HUES48 (cell line): ENCODE data around the gene KIF21A.

ENCODE experiments used
- H3K27ac ChIP-seq: one replicate; pipeline ENCODE4 v1.7.0; 2013; ENCODE audit warnings: low read depth, low read length, inconsistent platforms
- H3K27me3 ChIP-seq: 2 replicates; pipeline ENCODE4 v1.6.1; 2013; ENCODE audit warnings: mild to moderate bottlenecking, low read length; ENCODE audit not compliant: control insufficient read depth, insufficient read depth
- H3K36me3 ChIP-seq: 2 replicates; pipeline ENCODE4 v1.6.1; 2013; ENCODE audit warnings: low read length; ENCODE audit not compliant: control insufficient read depth, insufficient read depth
- H3K4me1 ChIP-seq: 2 replicates; pipeline ENCODE4 v1.6.1; 2013; ENCODE audit warnings: mild to moderate bottlenecking, low read length; ENCODE audit not compliant: control insufficient read depth, insufficient read depth
- H3K4me3 ChIP-seq: 2 replicates; pipeline ENCODE4 v1.5.1; 2013; ENCODE audit warnings: mild to moderate bottlenecking, low read depth, low read length
- H3K9ac ChIP-seq: 2 replicates; pipeline ENCODE4 v1.6.1; 2013; ENCODE audit warnings: mild to moderate bottlenecking, low read depth, low read length, moderate library complexity
- H3K9me3 ChIP-seq: 2 replicates; pipeline ENCODE4 v1.6.1; 2013; ENCODE audit warnings: low read length; ENCODE audit not compliant: control insufficient read depth, insufficient read depth

KIF21A gene

GRCh38 chr12:39365364-39366001 is 77.4 kb downstream of the KIF21A start:
- H3K4me3 ChIP-seq, result no peak overlapping the region
- no peaks in the 10 kb centered on the region for H3K27me3 ChIP-seq
- H3K9me3 ChIP-seq, result no peaks in the 10 kb centered on the region
- no peaks in the 10 kb centered on the region for H3K4me1 ChIP-seq
- H3K27ac ChIP-seq, result no peak overlapping the region
- no peak overlapping the region for H3K9ac ChIP-seq
- peaks cover 33% of the 10 kb centered on the region for H3K36me3 ChIP-seq

- H3K9me3 ChIP-seq, result no peaks in the 10 kb centered on the region
- H3K36me3 ChIP-seq, result peaks cover 30% of the 10 kb centered on the region
Observed at GRCh38 chr12:39364196-39364595, 78.7 kb downstream of the KIF21A start.

GRCh38 chr12:39359645-39360044 is 83.3 kb downstream of the KIF21A start:
- H3K36me3 ChIP-seq, result peaks cover 23% of the 10 kb centered on the region
- no peaks in the 10 kb centered on the region for H3K27me3 ChIP-seq

More at GRCh38 chr12:39364196-39364595, 78.7 kb downstream of the KIF21A start:
- Histone ChIP-seq H3K4me1 (no peaks in the 10 kb centered on the region), H3K27ac (no peak overlapping the region), H3K4me3 (no peak overlapping the region), H3K27me3 (no peaks in the 10 kb centered on the region), H3K9ac (no peak overlapping the region)

GRCh38 chr12:39357041-39357440 is 85.9 kb downstream of the KIF21A start:
- H3K27me3 ChIP-seq, result no peaks in the 10 kb centered on the region
- no peaks in the 10 kb centered on the region for H3K4me1 ChIP-seq
- no peak overlapping the region for H3K4me3 ChIP-seq
- H3K27ac ChIP-seq, result no peak overlapping the region
- no peak overlapping the region for H3K9ac ChIP-seq
- H3K36me3 ChIP-seq, result peaks cover 12% of the 10 kb centered on the region
- H3K9me3 ChIP-seq, result no peaks in the 10 kb centered on the region

More at GRCh38 chr12:39359645-39360044, 83.3 kb downstream of the KIF21A start:
- no peaks in the 10 kb centered on the region for H3K4me1 ChIP-seq
- H3K9me3 ChIP-seq, result no peaks in the 10 kb centered on the region
- no peak overlapping the region for H3K9ac ChIP-seq
- no peak overlapping the region for H3K4me3 ChIP-seq
- H3K27ac ChIP-seq, result no peak overlapping the region

- Histone ChIP-seq H3K9ac (no peak overlapping the region), H3K27ac (no peak overlapping the region), H3K4me1 (no peaks in the 10 kb centered on the region), H3K27me3 (no peaks in the 10 kb centered on the region), H3K36me3 (peaks cover 8% of the 10 kb centered on the region; the same call in 1 of the 2 replicates), H3K4me3 (no peak overlapping the region), H3K9me3 (no peaks in the 10 kb centered on the region)
Observed at GRCh38 chr12:39355841-39356240, 87.1 kb downstream of the KIF21A start.

- H3K9ac ChIP-seq, result no peak overlapping the region
- peaks cover 8% of the 10 kb centered on the region; the same call in 1 of the 2 replicates for H3K36me3 ChIP-seq
- H3K9me3 ChIP-seq, result no peaks in the 10 kb centered on the region
- H3K27me3 ChIP-seq, result no peaks in the 10 kb centered on the region
- H3K4me3 ChIP-seq, result no peak overlapping the region
- no peak overlapping the region for H3K27ac ChIP-seq
- no peaks in the 10 kb centered on the region for H3K4me1 ChIP-seq
Observed at GRCh38 chr12:39354955-39355354, 88.0 kb downstream of the KIF21A start.

- Histone ChIP-seq H3K9ac (no peak overlapping the region), H3K27ac (no peak overlapping the region), H3K4me1 (peaks cover 6% of the 10 kb centered on the region; the same call in 1 of the 2 replicates), H3K9me3 (no peaks in the 10 kb centered on the region), H3K27me3 (no peaks in the 10 kb centered on the region), H3K4me3 (no peak overlapping the region), H3K36me3 (peaks cover 8% of the 10 kb centered on the region; the same call in 1 of the 2 replicates)
Observed at GRCh38 chr12:39352471-39353017, 90.4 kb downstream of the KIF21A start.

GRCh38 chr12:39351153-39351552 is 91.8 kb downstream of the KIF21A start:
- Histone ChIP-seq H3K36me3 (peaks cover 6% of the 10 kb centered on the region; the same call in 1 of the 2 replicates), H3K9ac (no peak overlapping the region), H3K4me1 (peaks cover 6% of the 10 kb centered on the region; the same call in 1 of the 2 replicates)

GRCh38 chr12:39348941-39349626 is 93.8 kb downstream of the KIF21A start:
- Histone ChIP-seq H3K9ac (no peak overlapping the region), H3K4me3 (no peak overlapping the region), H3K36me3 (peaks cover 3% of the 10 kb centered on the region; the same call in 1 of the 2 replicates), H3K9me3 (no peaks in the 10 kb centered on the region), H3K27ac (no peak overlapping the region), H3K27me3 (no peaks in the 10 kb centered on the region), H3K4me1 (peaks cover 6% of the 10 kb centered on the region; the same call in 1 of the 2 replicates)

More at GRCh38 chr12:39351153-39351552, 91.8 kb downstream of the KIF21A start:
- Histone ChIP-seq H3K4me3 (no peak overlapping the region), H3K27me3 (no peaks in the 10 kb centered on the region), H3K27ac (no peak overlapping the region), H3K9me3 (no peaks in the 10 kb centered on the region)

- Histone ChIP-seq H3K4me1 (peaks cover 6% of the 10 kb centered on the region; the same call in 1 of the 2 replicates), H3K4me3 (no peak overlapping the region), H3K36me3 (peaks cover 3% of the 10 kb centered on the region; the same call in 1 of the 2 replicates), H3K9ac (no peak overlapping the region), H3K9me3 (no peaks in the 10 kb centered on the region), H3K27ac (no peak overlapping the region), H3K27me3 (no peaks in the 10 kb centered on the region)
Observed at GRCh38 chr12:39348523-39348922, 94.4 kb downstream of the KIF21A start.

GRCh38 chr12:39344926-39345325 is 98.0 kb downstream of the KIF21A start:
- Histone ChIP-seq H3K27me3 (no peaks in the 10 kb centered on the region), H3K4me1 (peaks cover 6% of the 10 kb centered on the region; the same call in 1 of the 2 replicates), H3K9me3 (no peaks in the 10 kb centered on the region), H3K27ac (no peak overlapping the region), H3K9ac (no peak overlapping the region), H3K36me3 (peaks cover 18% of the 10 kb centered on the region), H3K4me3 (no peak overlapping the region)
